OCI-LY7 (cell line): ENCODE measurements around the gene CASZ1. TPM values are rescaled to one million over a fixed set of nuclear protein-coding genes. Genes with fewer than 3 reads are reported as not detected.

Experiments
- BruUV-seq: library from RNA; stranded (reverse); fragments of 400-500 nt; replicated peaks from 2 replicates; lab custom pipeline; 2021; lab: Mats Ljungman, UMichigan
- CTCF ChIA-PET: fragments of 300-600 bp; sonication (Branson Sonifier 250); formaldehyde crosslinking; loops from one replicate; lab custom pipeline; 2022; ENCODE audit warnings: antibody characterized with exemption; ENCODE audit not compliant: unreplicated experiment; lab: Charles Lee
- POLR2A ChIA-PET: fragments of 300-600 bp; sonication (Branson Sonifier 250); formaldehyde crosslinking; loops from one replicate; lab custom pipeline; 2022; ENCODE audit warnings: antibody characterized with exemption; lab: Charles Lee
- DNase-seq: peaks from one replicate; pipeline ENCODE4 v3.0.0-alpha.2; 2015; ENCODE audit warnings: low spot score
- H2AFZ ChIP-seq: fragments of 200-600 bp; sonication (generic), shearing (Covaris generic); 2 replicates; pipeline ENCODE4 v1.6.1; 2014; ENCODE audit warnings: mild to moderate bottlenecking, antibody characterized with exemption, low read length, moderate library complexity
- H3K27ac ChIP-seq: fragments of 200-600 bp; sonication (generic); 2 replicates; pipeline ENCODE4 v1.5.1; 2014; ENCODE audit warnings: mixed run types, low read depth, mild to moderate bottlenecking, moderate library complexity, low read length, inconsistent platforms; ENCODE audit not compliant: poor library complexity, severe bottlenecking
- H3K36me3 ChIP-seq: fragments of 200-600 bp; sonication (generic); 2 replicates; pipeline ENCODE4 v1.6.1; 2014; ENCODE audit warnings: mild to moderate bottlenecking, antibody characterized with exemption, low read length, moderate library complexity, mixed read lengths; ENCODE audit not compliant: insufficient read depth
- H3K4me1 ChIP-seq: fragments of 200-600 bp; sonication (generic); 2 replicates; pipeline ENCODE4 v1.5.1; 2014; ENCODE audit warnings: mild to moderate bottlenecking, low read length; ENCODE audit not compliant: insufficient read depth, poor library complexity, severe bottlenecking
- H3K4me2 ChIP-seq: fragments of 200-600 bp; sonication (generic); 2 replicates; pipeline ENCODE4 v1.6.1; 2014; ENCODE audit warnings: mild to moderate bottlenecking, low read length
- H3K4me3 ChIP-seq: fragments of 200-600 bp; sonication (generic); 2 replicates; pipeline ENCODE4 v1.5.1; 2014; ENCODE audit warnings: mild to moderate bottlenecking, low read depth, low read length; ENCODE audit not compliant: poor library complexity, severe bottlenecking
- H3K79me2 ChIP-seq: fragments of 200-600 bp; sonication (generic); 2 replicates; pipeline ENCODE4 v1.6.1; 2016; ENCODE audit warnings: low read depth, mild to moderate bottlenecking, low read length, moderate library complexity, mixed read lengths; ENCODE audit not compliant: insufficient read depth
- H3K9me2 ChIP-seq: fragments of 200-600 bp; sonication (generic); 2 replicates; pipeline ENCODE4 v1.6.1; 2016; ENCODE audit warnings: mild to moderate bottlenecking, low read length, mixed read lengths; ENCODE audit not compliant: insufficient read depth
- H3K9me3 ChIP-seq: fragments of 200-600 bp; sonication (generic); 2 replicates; pipeline ENCODE4 v1.6.1; 2014; ENCODE audit warnings: mild to moderate bottlenecking, mixed run types, low read length, mixed read lengths
- H4K20me1 ChIP-seq: fragments of 200-600 bp; sonication (generic); 2 replicates; pipeline ENCODE4 v1.6.1; 2014; ENCODE audit warnings: mild to moderate bottlenecking, antibody characterized with exemption, low read length, moderate library complexity, mixed read lengths; ENCODE audit not compliant: insufficient read depth
- CTCF ChIP-seq: fragments of 200-600 bp; sonication (generic); conservative IDR thresholded peaks from 2 replicates; pipeline ENCODE4 v1.5.1; 2014; ENCODE audit warnings: mild to moderate bottlenecking, antibody characterized with exemption, low read length, moderate library complexity, mixed read lengths
- EZH2phosphoT487 ChIP-seq: fragments of 200-600 bp; sonication (generic); IDR thresholded peaks from 2 replicates; pipeline ENCODE4 v1.6.1; 2018; ENCODE audit warnings: low read depth, borderline replicate concordance, mild to moderate bottlenecking, mixed run types, antibody characterized with exemption, low read length, moderate library complexity, mixed read lengths
- intact Hi-C: fragments of 100-400 bp; cut with micrococcal nuclease; formaldehyde crosslinking; loops from one replicate; pipeline ENCODE4 v1.10.0; 2022; ENCODE audit not compliant: unreplicated experiment
- total RNA-seq, 2 experiments: library from RNA; depleted of rRNA in 1 of 2; stranded (reverse); fragments of >200 nt in 1 of 2; shearing (Covaris generic) in 1 of 2; gene quantifications; 2 replicates each; pipeline ENCODE4 v1.2.3, GENCODE V29; 2014 to 2022

The CASZ1 gene
- total RNA-seq, 2 experiments from 2014 or later, result 3.3 to 3.9 TPM

- no peak for DNase-seq
- no TSS peak for BruUV-seq
- H3K4me2 ChIP-seq, result no peak overlapping the region
- intact Hi-C loops, result no loop called here
- ChIA-PET CTCF (no interaction called here), POLR2A (interaction anchor here (0.7 to 1.0 kb wide), 2 partner anchors 9 to 189 kb away, joined by 3 to 4 read pairs; no protein-coding TSS in a partner anchor)
- H3K9me2 ChIP-seq, result no peaks in the 10 kb centered on the region
- no peak overlapping the region for H2AFZ ChIP-seq
- H4K20me1 ChIP-seq, result no peaks in the 10 kb centered on the region
- TF ChIP-seq EZH2phosphoT487, result no peak
- no peak for TF ChIP-seq CTCF
- no peaks in the 10 kb centered on the region for H3K4me1 ChIP-seq
- no peak overlapping the region for H3K27ac ChIP-seq
- no peaks in the 10 kb centered on the region for H3K9me3 ChIP-seq
- no peak overlapping the region for H3K4me3 ChIP-seq
- no peaks in the 10 kb centered on the region for H3K79me2 ChIP-seq
- no peaks in the 10 kb centered on the region for H3K36me3 ChIP-seq
These were observed 173.3 kb downstream of the CASZ1 start for GRCh38 chr1:10622910-10623685.

GRCh38 chr1:10621906-10622305 lies 174.5 kb downstream of the CASZ1 start:
- Histone ChIP-seq H3K36me3 (no peaks in the 10 kb centered on the region), H3K79me2 (no peaks in the 10 kb centered on the region), H3K4me3 (no peak overlapping the region), H3K27ac (no peak overlapping the region), H3K4me2 (no peak overlapping the region), H3K9me2 (no peaks in the 10 kb centered on the region), H2AFZ (no peak overlapping the region), H3K4me1 (no peaks in the 10 kb centered on the region), H4K20me1 (no peaks in the 10 kb centered on the region), H3K9me3 (no peaks in the 10 kb centered on the region)
- CTCF ChIA-PET, result no interaction called here
- no TSS peak for BruUV-seq
- intact Hi-C loops, result no loop called here
- POLR2A ChIA-PET, result no interaction called here
- no peak for DNase-seq
- no peak for TF ChIP-seq CTCF

- H3K27ac ChIP-seq, result no peak overlapping the region
- H2AFZ ChIP-seq, result no peak overlapping the region
- no peak overlapping the region for H3K4me3 ChIP-seq
- no peak for DNase-seq
- H3K79me2 ChIP-seq, result no peaks in the 10 kb centered on the region
- no peaks in the 10 kb centered on the region for H3K4me1 ChIP-seq
- no peaks in the 10 kb centered on the region for H3K36me3 ChIP-seq
- intact Hi-C loops, result no loop called here
- BruUV-seq, result no TSS peak
- ChIA-PET POLR2A (no interaction called here), CTCF (no interaction called here)
- no peaks in the 10 kb centered on the region for H3K9me2 ChIP-seq
- H4K20me1 ChIP-seq, result no peaks in the 10 kb centered on the region
- no peak overlapping the region for H3K4me2 ChIP-seq
- TF ChIP-seq EZH2phosphoT487, result no peak
- no peaks in the 10 kb centered on the region for H3K9me3 ChIP-seq
These were observed 175.7 kb downstream of the CASZ1 start for GRCh38 chr1:10620776-10621175.
